NCI-H2107 treated with DMSO at 0.1 percent for 48 hours (cell line): ENCODE results near the gene CDH23.

Experiments
- DNase-seq: peaks from one replicate; lab custom pipeline; 2025; ENCODE audit not compliant: unreplicated experiment; lab: John Stamatoyannopoulos, UW

CDH23 gene

DNA sequence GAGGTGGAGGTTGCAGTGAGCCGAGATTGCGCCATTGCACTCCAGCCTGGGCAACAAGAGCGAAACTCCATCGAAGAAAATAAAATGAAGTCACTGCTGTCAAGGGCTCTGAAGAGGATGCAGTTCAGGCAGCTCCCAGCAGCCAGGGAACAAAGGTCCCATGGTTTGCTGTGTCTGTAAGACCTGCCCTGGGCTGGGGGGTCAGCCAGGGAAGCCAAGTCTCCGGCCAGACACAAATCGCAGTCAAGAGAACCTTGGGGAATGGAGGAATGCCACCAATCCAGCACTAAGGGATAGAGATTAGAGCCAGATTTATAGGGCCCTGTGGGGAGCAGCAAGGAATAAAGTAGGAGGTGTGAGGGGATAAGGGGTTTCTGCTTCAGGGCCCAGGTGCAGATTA lies 405.5 kb downstream of the CDH23 start:
- no peak for DNase-seq

DNA sequence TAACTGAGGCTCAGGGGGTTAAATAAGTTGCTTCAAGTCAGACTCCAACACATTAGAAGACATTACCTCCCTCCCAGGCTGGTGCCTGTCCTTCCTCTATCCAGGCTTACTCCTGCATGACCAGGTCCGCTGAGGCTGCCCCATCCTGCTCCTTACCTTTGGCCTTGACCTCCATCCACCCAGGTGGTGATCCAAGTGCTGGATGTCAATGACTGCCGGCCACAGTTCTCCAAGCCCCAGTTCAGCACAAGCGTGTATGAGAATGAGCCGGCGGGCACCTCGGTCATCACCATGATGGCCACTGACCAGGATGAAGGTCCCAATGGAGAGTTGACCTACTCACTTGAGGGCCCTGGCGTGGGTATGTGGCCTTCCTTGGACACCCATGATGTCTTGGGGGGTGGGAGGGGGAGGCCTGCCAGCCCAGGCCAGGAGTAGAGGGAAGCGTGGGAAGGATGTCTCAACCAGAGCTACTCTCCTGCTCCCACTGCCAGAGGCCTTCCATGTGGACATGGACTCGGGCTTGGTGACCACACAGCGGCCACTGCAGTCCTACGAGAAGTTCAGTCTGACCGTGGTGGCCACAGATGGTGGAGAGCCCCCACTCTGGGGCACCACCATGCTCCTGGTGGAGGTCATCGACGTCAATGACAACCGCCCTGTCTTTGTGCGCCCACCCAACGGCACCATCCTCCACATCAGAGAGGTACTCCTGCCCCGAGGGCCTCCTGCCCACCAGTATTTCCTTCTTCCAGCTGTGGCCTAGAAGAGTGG lies 406.2 kb downstream of the CDH23 start:
- DNase-seq = no peak

GRCh38 chr10:71804077-71804476 lies 407.4 kb downstream of the CDH23 start:
- DNase-seq = no peak

DNA sequence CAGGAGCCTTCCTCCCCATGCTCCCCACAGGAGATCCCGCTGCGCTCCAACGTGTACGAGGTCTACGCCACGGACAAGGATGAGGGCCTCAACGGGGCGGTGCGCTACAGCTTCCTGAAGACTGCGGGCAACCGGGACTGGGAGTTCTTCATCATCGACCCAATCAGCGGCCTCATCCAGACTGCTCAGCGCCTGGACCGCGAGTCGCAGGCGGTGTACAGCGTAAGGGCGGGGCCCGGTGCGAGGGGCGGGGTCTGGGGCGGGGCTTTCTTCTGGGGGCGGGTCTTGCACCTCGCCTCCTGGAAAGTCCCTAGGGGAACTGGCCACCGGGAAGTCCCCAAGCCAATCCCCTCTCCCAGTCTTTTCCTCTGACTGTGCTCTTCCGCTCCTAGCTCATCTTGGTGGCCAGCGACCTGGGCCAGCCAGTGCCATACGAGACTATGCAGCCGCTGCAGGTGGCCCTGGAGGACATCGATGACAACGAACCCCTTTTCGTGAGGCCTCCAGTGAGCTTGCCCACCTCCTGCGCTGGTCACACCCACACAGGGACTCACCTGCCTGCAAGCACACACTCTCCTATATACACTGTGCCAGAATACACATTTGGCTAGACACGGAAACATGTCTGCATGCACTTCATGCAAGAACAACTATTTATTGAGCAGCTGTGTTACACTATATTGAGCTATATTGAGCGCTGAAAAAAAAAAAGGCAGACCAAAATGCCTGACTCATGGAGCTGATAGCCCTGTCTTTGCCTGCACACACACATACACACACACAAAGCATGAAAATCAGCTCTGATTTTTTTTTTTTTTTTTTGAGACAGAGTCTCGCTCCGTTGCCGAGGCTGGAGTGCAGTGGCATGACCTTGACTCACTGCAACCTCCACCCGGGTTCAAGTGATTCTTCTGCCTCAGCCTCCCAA lies 409.3 kb downstream of the CDH23 start:
- DNase-seq = no peak

- DNase-seq = no peak
Observed at GRCh38 chr10:71806704-71807556, 410.2 kb downstream of the CDH23 start.

- no peak for DNase-seq
Observed at GRCh38 chr10:71807557-71808510, 411.1 kb downstream of the CDH23 start.

- no peak for DNase-seq
Observed at GRCh38 chr10:71809628-71810027, 412.9 kb downstream of the CDH23 start.

DNA sequence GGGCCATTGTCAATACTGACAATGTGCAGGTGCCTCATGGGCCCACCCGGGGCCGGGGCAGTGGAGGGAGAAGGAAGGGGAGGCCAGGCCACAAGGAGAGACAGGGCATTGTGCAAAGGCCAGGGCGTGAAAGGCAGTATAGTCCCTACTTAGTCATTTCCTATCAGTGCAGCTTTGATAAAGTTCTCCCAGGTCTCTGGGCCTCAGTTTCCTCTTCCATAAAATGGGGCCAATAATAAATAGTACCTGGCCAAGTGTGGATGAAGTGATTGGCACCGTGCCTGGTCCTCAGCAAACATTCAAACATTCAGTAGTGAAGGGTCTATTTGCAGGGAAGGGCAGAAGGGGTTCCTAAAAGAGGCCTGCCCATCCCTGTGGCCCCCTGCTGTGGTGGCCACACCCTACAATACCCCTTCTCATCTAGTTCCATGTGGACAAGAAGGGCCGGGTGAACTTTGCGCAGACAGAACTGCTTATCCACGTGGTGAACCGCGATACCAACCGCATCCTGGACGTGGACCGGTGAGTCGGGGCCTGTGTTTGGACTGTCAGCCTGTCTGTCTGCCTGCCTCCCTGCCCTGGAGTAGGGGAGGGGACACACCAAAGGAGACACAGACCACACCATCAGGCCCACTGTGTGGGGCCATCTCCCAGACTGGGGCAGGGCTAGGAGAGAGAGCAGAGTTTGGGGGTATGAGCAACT lies 413.5 kb downstream of the CDH23 start:
- no peak for DNase-seq

DNA sequence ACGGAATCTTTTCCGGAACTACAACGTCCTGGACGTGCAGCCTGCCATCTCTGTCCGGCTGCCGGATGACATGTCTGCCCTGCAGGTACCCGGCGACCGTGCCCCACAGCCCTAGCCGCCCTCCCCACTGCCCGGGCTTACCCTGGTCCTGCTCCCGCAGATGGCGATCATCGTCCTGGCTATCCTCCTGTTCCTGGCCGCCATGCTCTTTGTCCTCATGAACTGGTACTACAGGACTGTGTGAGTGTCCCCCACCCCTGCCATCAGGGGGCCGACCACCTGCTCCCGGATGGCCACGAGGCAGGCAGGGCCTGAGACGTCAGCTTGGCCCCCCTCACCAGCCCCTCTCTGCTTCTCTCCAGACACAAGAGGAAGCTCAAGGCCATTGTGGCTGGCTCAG lies 414.6 kb downstream of the CDH23 start:
- DNase-seq = no peak

DNA sequence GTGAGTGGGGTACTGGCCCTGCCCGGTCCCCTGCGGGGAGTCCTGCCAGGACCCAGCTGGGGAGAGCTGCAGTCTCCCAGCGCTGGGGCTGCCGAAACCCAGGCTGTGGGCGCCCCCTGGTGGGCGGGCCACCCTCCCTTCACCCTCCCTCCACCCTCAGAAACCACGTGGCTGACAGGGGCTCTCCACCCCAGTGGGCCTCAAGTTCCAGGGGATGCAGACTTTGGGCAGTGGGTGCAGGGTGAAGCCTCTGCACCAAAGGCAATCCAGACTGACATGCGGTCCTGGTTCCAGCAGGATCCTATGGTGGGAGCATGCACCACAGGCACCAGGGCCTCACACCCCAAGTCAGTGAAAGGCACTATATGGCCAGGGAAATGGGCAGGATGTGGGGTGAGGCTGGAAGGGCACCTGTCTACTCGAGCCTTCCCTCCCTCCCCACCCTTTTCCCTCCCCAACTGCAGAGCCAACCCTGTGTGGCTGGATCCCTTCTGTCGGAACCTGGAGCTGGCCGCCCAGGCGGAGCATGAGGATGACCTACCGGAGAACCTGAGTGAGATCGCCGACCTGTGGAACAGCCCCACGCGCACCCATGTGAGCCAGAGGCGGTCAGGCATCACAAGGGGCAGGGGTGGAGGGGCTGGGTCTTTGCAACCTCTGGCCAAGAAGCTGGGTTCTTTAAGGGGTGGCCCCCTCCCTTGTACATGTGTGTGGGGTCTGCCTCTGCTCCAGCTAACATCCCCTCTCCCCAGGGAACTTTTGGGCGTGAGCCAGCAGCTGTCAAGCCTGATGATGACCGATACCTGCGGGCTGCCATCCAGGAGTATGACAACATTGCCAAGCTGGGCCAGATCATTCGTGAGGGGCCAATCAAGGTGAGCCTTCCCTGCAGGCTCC lies 415.5 kb downstream of the CDH23 start:
- DNase-seq = no peak

- DNase-seq = no peak
Observed at GRCh38 chr10:71812913-71813590, 416.3 kb downstream of the CDH23 start.

DNA sequence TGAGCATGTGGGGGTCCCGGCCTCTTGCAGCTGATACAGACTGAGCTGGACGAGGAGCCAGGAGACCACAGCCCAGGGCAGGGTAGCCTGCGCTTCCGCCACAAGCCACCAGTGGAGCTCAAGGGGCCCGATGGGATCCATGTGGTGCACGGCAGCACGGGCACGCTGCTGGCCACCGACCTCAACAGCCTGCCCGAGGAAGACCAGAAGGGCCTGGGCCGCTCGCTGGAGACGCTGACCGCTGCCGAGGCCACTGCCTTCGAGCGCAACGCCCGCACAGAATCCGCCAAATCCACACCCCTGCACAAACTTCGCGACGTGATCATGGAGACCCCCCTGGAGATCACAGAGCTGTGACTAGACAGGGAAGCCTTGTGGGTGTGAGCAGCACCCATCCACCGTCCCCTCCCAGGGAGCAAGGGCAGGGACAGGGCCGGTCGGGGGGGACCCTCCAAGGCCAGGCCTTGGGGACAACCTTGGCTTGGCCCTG lies 418.2 kb downstream of the CDH23 start:
- DNase-seq = no peak

DNA sequence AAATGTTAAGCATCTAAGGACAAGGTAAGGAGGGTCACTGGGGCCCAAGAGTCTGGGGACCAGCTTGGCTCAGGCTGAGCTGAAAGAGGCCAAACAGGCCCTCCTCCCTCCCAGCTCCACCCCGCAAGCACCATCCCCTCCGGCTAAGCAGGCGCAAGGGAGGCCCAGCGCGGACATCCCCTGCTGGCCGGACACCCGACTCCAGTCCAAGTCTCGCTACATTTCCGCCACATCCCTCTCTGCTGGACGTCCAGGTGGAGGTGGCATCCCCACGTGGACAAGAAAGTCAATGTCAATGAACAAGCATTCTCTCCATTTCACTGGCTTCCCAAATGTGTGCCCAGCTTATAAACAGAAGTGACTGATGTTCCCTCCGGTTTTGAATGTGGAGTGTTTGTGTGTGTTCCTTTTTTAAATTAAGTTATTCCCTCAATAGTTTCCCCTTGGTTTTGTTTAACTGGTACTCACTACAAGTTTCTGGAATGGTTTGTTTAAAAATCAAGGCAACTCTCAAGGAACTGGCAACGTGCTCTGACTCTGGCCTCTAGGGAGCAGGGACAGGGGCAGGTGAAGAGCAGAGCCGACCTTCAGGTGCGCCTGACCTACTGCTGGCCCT lies 418.9 kb downstream of the CDH23 start:
- no peak for DNase-seq

- DNase-seq = no peak
Observed at GRCh38 chr10:71816421-71816851, 419.7 kb downstream of the CDH23 start.

DNA sequence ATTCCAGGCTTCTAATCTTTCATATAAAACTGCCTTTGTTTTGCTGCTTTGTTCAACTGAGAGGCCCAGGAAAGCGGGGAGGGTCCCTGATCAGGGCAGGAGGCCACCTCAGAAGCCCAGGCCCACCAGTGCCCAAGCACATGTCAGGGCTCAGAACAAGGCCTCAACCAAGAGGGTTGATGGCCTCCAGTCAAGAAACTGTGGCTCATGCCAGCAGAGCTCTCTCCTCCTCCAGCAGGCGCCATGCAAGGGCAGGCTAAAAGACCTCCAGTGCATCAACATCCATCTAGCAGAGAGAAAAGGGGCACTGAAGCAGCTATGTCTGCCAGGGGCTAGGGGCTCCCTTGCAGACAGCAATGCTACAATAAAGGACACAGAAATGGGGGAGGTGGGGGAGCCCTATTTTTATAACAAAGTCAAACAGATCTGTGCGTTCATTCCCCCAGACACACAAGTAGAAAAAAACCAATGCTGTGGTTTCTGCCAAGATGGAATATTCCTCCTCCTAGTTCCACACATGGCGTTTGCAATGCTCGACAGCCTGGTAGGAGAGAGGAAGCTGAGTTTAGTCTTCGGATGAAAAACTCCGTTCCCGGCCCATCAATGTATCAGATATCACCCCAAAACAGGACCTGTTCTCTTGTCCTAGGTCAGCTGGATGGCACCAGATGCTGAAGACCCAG lies 420.4 kb downstream of the CDH23 start:
- DNase-seq = no peak

- no peak for DNase-seq
Observed at GRCh38 chr10:71817831-71818655, 421.3 kb downstream of the CDH23 start.
